Kidney epithelial cell (primary cell): ENCODE results near the gene TMEM217. TPM values are rescaled to one million over a fixed set of nuclear protein-coding genes. Genes with fewer than 3 reads are reported as not detected.

Experiments
- DNase-seq: peaks from one replicate; pipeline ENCODE4 v3.0.0-alpha.2; 2010; ENCODE audit warnings: low read depth
- H3K27me3 ChIP-seq: 2 replicates; pipeline ENCODE4 v1.6.0; 2011; ENCODE audit warnings: low read length; ENCODE audit not compliant: control insufficient read depth, insufficient read depth
- H3K36me3 ChIP-seq: 2 replicates; pipeline ENCODE4 v1.5.1; 2011; ENCODE audit warnings: low read length; ENCODE audit not compliant: control insufficient read depth, insufficient read depth
- H3K4me3 ChIP-seq: 2 replicates; pipeline ENCODE4 v1.5.1; 2011; ENCODE audit warnings: low read depth, mild to moderate bottlenecking, control low read depth, low read length
- total RNA-seq: library from RNA; depleted of rRNA; stranded (reverse); fragments of >200 nt; gene quantifications from 2 replicates; pipeline ENCODE4 v1.2.3, GENCODE V29; 2015
- TF ChIP-seq, protein P1 (sequence below): IDR thresholded peaks from 2 replicates; pipeline ENCODE4 v1.5.1; 2011; ENCODE audit warnings: mild to moderate bottlenecking, moderate library complexity, low read length, control low read depth, inconsistent platforms; ENCODE audit not compliant: insufficient read depth, poor library complexity, severe bottlenecking

The TMEM217 gene
- total RNA-seq, 1 donor from 2014 or later = 2.0 TPM

DNA sequence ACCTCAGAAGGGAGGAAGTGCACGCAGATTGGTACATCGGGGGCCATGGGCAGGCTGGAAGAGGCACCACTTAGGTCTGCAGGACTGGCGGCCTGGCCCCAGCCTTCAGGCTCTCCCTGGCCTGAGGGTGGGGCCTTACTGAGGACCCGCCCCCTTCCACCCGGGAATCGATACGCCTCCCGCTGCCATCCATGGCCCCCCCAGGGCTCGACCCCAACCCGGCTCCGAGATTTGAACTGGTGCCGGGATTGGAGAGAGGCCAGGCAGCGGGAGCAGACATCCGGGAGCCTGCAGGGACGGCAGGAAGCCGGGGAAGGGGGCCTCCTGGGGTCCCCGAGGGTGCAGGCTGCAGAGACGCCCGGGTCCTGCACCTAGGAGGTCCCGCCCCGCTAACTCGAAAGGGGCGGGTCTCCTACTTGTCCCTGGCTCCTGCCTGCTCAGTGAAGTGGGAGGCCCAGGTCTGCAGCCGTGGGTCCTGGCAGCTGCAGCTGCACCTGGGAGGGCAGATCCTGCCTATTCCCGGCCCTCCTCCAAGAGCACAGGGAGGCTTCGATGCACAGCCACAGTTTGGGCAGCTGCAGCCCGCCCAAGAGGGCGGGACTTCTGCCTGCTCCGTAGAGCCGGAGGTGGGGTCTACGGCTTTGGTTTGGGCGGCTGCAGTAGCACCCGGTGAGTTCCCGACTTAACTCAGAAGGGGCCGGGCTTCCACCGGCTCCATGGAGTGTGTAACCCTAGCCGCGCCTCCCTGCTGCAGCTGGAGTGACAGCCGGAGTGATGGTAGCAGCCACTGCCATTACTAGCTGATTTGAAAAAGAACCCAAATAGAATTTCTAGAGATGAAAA lies 35.6 kb downstream of the TMEM217 start:
- no peaks in the 10 kb centered on the region for H3K27me3 ChIP-seq
- peak; percentile 92 for DNase-seq
- peak overlapping the region; percentile 34 for H3K4me3 ChIP-seq
- no peaks in the 10 kb centered on the region for H3K36me3 ChIP-seq
- TF ChIP-seq, protein P1, sequence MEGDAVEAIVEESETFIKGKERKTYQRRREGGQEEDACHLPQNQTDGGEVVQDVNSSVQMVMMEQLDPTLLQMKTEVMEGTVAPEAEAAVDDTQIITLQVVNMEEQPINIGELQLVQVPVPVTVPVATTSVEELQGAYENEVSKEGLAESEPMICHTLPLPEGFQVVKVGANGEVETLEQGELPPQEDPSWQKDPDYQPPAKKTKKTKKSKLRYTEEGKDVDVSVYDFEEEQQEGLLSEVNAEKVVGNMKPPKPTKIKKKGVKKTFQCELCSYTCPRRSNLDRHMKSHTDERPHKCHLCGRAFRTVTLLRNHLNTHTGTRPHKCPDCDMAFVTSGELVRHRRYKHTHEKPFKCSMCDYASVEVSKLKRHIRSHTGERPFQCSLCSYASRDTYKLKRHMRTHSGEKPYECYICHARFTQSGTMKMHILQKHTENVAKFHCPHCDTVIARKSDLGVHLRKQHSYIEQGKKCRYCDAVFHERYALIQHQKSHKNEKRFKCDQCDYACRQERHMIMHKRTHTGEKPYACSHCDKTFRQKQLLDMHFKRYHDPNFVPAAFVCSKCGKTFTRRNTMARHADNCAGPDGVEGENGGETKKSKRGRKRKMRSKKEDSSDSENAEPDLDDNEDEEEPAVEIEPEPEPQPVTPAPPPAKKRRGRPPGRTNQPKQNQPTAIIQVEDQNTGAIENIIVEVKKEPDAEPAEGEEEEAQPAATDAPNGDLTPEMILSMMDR = no peak

DNA sequence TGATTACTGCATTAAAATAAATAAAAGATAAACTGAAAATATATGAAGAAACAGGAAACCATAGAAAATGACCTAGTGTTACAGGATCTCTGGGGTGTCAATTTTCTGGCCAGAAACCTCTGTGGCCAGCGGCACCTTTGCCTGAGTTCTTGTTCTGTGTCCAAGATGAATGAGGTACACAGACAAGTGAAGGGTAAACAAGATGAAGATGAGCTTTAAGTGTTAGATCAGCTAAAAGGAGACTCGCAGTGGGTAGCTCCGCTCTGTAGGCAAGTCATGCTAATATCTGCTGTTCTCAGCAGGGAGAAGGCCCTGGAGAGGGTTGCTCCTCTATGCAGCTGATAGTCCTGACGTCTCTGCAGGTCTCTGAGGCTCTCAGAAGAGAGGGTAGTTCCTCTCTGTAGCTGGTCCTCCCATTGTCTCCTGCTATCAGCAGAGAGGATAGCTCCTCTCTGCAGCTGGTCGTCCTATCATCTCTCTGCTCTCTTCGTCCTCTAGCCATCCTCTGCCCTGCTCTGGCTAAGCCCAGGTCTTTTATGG lies 36.3 kb downstream of the TMEM217 start:
- TF ChIP-seq, protein P1 = no peak
- DNase-seq = no peak
- Histone ChIP-seq H3K4me3 (peak overlapping the region; percentile 34), H3K27me3 (no peaks in the 10 kb centered on the region), H3K36me3 (no peaks in the 10 kb centered on the region)

DNA sequence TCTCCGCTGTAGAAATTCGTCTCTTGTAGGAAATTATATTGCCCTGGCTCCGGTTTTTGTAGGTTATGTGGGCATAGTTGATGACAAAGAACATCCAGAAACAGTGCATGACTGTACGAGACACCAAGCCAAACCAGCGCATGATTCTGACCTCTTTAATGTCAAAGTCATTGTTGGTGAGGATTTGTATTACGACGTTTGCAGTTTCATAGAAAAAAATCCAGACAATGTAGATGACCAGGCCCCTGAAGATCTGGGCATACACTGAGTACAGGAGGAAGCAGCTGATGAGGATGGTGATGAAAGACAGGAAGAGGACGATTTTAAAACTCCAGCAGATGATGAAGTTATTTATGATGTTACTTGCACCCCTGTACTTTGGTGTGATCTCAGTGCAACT lies 39.4 kb downstream of the TMEM217 start:
- TF ChIP-seq, protein P1 = no peak
- H3K4me3 ChIP-seq = no peak overlapping the region
- H3K27me3 ChIP-seq = no peaks in the 10 kb centered on the region
- DNase-seq = no peak
- H3K36me3 ChIP-seq = no peaks in the 10 kb centered on the region

DNA sequence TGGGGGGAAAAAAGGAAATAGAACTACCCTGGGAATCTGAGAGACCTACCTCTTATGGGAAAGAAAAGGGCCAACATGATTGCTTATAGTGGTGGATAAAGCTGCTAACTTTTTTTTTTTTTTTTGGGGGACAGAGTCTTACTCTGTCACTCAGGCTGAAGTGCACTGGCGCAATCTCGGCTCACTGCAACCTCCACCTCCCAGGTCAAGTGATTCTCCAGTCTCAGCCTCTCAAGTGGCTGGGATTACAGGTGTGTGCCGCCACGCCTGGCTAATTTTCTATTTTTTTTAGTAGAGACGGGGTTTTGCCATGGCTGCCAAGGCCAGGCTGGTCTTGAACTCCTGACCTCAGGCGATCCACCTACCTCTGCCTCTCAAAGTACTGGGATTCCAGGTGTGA lies 39.9 kb downstream of the TMEM217 start:
- Histone ChIP-seq H3K36me3 (no peaks in the 10 kb centered on the region), H3K27me3 (no peaks in the 10 kb centered on the region), H3K4me3 (no peak overlapping the region)
- DNase-seq = no peak
- TF ChIP-seq, protein P1 = no peak

DNA sequence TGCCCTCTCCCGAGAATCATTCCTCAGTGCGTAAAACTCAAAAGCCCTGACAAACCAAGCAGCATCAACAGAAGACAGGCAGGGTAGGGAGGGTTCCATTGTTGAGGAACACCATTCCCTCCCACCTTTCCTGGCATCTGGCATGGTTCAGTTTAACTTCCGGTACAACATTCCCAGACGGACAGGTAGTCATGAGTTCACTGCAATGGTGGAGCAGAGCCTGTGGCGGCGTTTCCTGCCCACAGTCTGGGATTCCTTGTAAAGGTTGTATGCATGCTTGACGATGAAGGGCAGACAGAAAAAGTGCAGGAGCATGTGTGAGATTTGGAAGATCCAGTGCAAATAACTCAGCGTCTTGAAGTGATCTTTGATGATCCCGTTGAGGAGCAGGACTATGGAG lies 45.7 kb downstream of the TMEM217 start:
- Histone ChIP-seq H3K36me3 (no peaks in the 10 kb centered on the region), H3K27me3 (no peaks in the 10 kb centered on the region), H3K4me3 (no peak overlapping the region)
- TF ChIP-seq, protein P1 = no peak
- DNase-seq = no peak
